Caco-2 (cell line): Measurements from ENCODE around the gene FRS2. TPM values are rescaled to one million over a fixed set of nuclear protein-coding genes. Genes with fewer than 3 reads are reported as not detected.

Source experiments
- BruUV-seq: library from RNA; stranded (reverse); fragments of 400-500 nt; replicated peaks from 2 replicates; lab custom pipeline; 2021; lab: Mats Ljungman, UMichigan
- CTCF ChIA-PET: fragments of 300-600 bp; sonication (Branson Sonifier 250); formaldehyde crosslinking; loops from one replicate; lab custom pipeline; 2022; ENCODE audit warnings: antibody characterized with exemption; lab: Charles Lee
- POLR2A ChIA-PET: fragments of 300-600 bp; sonication (Branson Sonifier 250); formaldehyde crosslinking; loops from one replicate; lab custom pipeline; 2022; ENCODE audit warnings: antibody characterized with exemption; lab: Charles Lee
- DNase-seq, 2 experiments: peaks; one replicate each; pipeline versions ENCODE4 v3.0.0 to v3.0.0-alpha.2; 2020 to 2022
- H3K27me3 ChIP-seq: replicated peaks from 2 replicates; pipeline ENCODE4 v1.6.0; 2011; ENCODE audit warnings: low read length; ENCODE audit not compliant: control insufficient read depth, insufficient read depth
- H3K36me3 ChIP-seq: 2 replicates; pipeline ENCODE4 v1.5.1; 2011; ENCODE audit warnings: low read length; ENCODE audit not compliant: control insufficient read depth, insufficient read depth
- H3K4me1 ChIP-seq: fragments of 250-450 bp; sonication (Bioruptor Pico); 2 replicates; pipeline ENCODE4 v1.5.1; 2020; ENCODE audit warnings: mild to moderate bottlenecking
- H3K4me3 ChIP-seq: 2 replicates; pipeline ENCODE4 v1.5.1; 2011; ENCODE audit warnings: low read depth, mild to moderate bottlenecking, control low read depth, low read length
- H3K9me3 ChIP-seq: fragments of 250-450 bp; sonication (Bioruptor Pico); 2 replicates; pipeline ENCODE4 v1.5.1; 2020; ENCODE audit warnings: mild to moderate bottlenecking, moderate library complexity
- H3K27ac Mint-ChIP-seq: one replicate; pipeline ENCODE4 v1.8.0; 2022; ENCODE audit warnings: mixed read lengths; ENCODE audit not compliant: unreplicated experiment
- H3K27me3 Mint-ChIP-seq: one replicate; pipeline ENCODE4 v1.8.0; 2022; ENCODE audit warnings: mixed read lengths; ENCODE audit not compliant: insufficient read depth, unreplicated experiment
- H3K36me3 Mint-ChIP-seq: one replicate; pipeline ENCODE4 v1.8.0; 2022; ENCODE audit warnings: mild to moderate bottlenecking, mixed read lengths; ENCODE audit not compliant: insufficient read depth, unreplicated experiment
- H3K4me1 Mint-ChIP-seq: one replicate; pipeline ENCODE4 v1.8.0; 2022; ENCODE audit warnings: low read depth, mixed read lengths; ENCODE audit not compliant: unreplicated experiment
- H3K4me3 Mint-ChIP-seq: one replicate; pipeline ENCODE4 v1.8.0; 2022; ENCODE audit warnings: mild to moderate bottlenecking, moderate library complexity, mixed read lengths; ENCODE audit not compliant: unreplicated experiment
- H3K9me3 Mint-ChIP-seq: one replicate; pipeline ENCODE4 v1.8.0; 2022; ENCODE audit warnings: mixed read lengths; ENCODE audit not compliant: unreplicated experiment
- intact Hi-C: fragments of 100-400 bp; cut with micrococcal nuclease; formaldehyde crosslinking; loops from one replicate; pipeline ENCODE4 v1.10.0; 2022; ENCODE audit not compliant: unreplicated experiment
- total RNA-seq: library from RNA; stranded (reverse); gene quantifications from 2 replicates; pipeline ENCODE4 v1.2.3, GENCODE V29; 2022
- TF ChIP-seq, protein P1 (sequence below), 2 experiments: fragments of 200-600 bp in 1 of 2; IDR thresholded peaks; 1 replicate in 1 of 2; 2 replicates in 1 of 2; pipeline versions ENCODE4 v1.5.1 to v1.8.0; 2011 to 2022; ENCODE audit warnings: antibody characterized with exemption in 1 of 2, control low read depth in 1 of 2, inconsistent platforms in 1 of 2, low read depth in 1 of 2, low read length in 1 of 2, mild to moderate bottlenecking in 1 of 2, moderate library complexity in 1 of 2; ENCODE audit not compliant: insufficient read depth in 1 of 2, severe bottlenecking in 1 of 2, unreplicated experiment in 1 of 2

FRS2 gene
- total RNA-seq, 1 experiment from 2014 or later: 82.3 TPM

DNA sequence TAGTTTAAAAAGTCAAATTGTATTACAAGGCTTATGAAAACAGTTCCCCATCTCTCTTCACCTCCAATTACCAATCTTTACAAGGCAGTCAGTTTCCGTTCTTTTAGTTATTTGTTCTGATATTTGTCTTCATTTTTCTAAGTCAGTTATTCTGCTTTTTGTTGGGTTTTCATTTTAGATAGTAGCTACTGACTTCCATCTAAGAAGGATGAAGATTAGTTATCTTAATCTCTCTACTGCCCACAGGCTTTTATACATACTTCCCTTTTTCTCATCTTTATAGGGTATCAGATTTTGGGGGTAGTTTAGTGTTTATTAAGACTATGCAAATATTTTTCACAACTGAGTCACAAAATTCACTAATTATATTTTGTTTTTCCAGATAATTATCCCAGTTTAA, 38.4 kb downstream of the FRS2 start:
- POLR2A ChIA-PET: no interaction called here
- TF ChIP-seq, protein P1, sequence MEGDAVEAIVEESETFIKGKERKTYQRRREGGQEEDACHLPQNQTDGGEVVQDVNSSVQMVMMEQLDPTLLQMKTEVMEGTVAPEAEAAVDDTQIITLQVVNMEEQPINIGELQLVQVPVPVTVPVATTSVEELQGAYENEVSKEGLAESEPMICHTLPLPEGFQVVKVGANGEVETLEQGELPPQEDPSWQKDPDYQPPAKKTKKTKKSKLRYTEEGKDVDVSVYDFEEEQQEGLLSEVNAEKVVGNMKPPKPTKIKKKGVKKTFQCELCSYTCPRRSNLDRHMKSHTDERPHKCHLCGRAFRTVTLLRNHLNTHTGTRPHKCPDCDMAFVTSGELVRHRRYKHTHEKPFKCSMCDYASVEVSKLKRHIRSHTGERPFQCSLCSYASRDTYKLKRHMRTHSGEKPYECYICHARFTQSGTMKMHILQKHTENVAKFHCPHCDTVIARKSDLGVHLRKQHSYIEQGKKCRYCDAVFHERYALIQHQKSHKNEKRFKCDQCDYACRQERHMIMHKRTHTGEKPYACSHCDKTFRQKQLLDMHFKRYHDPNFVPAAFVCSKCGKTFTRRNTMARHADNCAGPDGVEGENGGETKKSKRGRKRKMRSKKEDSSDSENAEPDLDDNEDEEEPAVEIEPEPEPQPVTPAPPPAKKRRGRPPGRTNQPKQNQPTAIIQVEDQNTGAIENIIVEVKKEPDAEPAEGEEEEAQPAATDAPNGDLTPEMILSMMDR (IDR thresholded peaks at IDR 0.05; ENCODE audit: insufficient read depth in 1 of 2, low read depth in 1 of 2, low read length in 1 of 2, severe bottlenecking in 1 of 2, unreplicated experiment in 1 of 2): no peak
- H3K27ac Mint-ChIP-seq: no peak overlapping the region

DNA sequence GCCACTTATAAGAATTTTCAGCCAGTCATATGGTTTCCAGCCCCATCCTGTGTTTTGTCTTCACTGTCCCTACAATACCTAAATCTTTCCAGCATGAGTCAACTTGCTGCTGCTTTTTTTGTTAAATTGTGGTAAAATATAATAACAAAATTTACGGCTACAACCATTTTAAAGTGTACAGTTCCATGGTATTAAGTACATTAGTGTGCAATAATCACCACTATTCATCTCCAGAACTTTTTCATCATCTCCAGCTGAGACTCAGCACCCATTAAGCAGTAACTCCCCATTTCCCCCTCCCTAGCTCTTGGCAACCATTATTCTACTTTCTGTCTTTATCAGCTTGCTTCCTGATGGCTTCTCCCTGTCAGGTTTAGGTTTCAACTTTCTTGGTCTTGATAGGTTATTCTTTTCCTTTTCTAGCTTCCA, 39.1 kb downstream of the FRS2 start:
- Mint-ChIP-seq H3K36me3 (peaks cover 9% of the 10 kb centered on the region), H3K4me3 (no peak overlapping the region), H3K27me3 (no peaks in the 10 kb centered on the region), H3K4me1 (peaks cover 29% of the 10 kb centered on the region), H3K9me3 (no peaks in the 10 kb centered on the region), H3K27ac (no peak overlapping the region)
- no peak for DNase-seq
- H3K9me3 ChIP-seq: no peaks in the 10 kb centered on the region
- no peaks in the 10 kb centered on the region for H3K27me3 ChIP-seq
- intact Hi-C loops: no loop called here
- no TSS peak for BruUV-seq
- H3K4me1 ChIP-seq: peaks cover 14% of the 10 kb centered on the region
- no peak overlapping the region for H3K4me3 ChIP-seq
- ChIA-PET CTCF (no interaction called here), POLR2A (no interaction called here)
- peaks cover 3% of the 10 kb centered on the region; the same call in 1 of the 2 replicates for H3K36me3 ChIP-seq
- TF ChIP-seq, protein P1 (IDR thresholded peaks at IDR 0.05; ENCODE audit: insufficient read depth in 1 of 2, low read depth in 1 of 2, low read length in 1 of 2, severe bottlenecking in 1 of 2, unreplicated experiment in 1 of 2): no peak

More for the DNA sequence above, 38.4 kb downstream of the FRS2 start:
- Mint-ChIP-seq H3K27me3 (no peaks in the 10 kb centered on the region), H3K4me3 (no peak overlapping the region), H3K4me1 (peaks cover 29% of the 10 kb centered on the region), H3K9me3 (no peaks in the 10 kb centered on the region), H3K36me3 (peaks cover 15% of the 10 kb centered on the region)
- CTCF ChIA-PET: no interaction called here
- H3K36me3 ChIP-seq: no peaks in the 10 kb centered on the region
- intact Hi-C loops: no loop called here
- BruUV-seq: no TSS peak
- no peaks in the 10 kb centered on the region for H3K9me3 ChIP-seq
- DNase-seq: no peak
- peaks cover 14% of the 10 kb centered on the region for H3K4me1 ChIP-seq
- H3K27me3 ChIP-seq: no peaks in the 10 kb centered on the region
- no peak overlapping the region for H3K4me3 ChIP-seq

DNA sequence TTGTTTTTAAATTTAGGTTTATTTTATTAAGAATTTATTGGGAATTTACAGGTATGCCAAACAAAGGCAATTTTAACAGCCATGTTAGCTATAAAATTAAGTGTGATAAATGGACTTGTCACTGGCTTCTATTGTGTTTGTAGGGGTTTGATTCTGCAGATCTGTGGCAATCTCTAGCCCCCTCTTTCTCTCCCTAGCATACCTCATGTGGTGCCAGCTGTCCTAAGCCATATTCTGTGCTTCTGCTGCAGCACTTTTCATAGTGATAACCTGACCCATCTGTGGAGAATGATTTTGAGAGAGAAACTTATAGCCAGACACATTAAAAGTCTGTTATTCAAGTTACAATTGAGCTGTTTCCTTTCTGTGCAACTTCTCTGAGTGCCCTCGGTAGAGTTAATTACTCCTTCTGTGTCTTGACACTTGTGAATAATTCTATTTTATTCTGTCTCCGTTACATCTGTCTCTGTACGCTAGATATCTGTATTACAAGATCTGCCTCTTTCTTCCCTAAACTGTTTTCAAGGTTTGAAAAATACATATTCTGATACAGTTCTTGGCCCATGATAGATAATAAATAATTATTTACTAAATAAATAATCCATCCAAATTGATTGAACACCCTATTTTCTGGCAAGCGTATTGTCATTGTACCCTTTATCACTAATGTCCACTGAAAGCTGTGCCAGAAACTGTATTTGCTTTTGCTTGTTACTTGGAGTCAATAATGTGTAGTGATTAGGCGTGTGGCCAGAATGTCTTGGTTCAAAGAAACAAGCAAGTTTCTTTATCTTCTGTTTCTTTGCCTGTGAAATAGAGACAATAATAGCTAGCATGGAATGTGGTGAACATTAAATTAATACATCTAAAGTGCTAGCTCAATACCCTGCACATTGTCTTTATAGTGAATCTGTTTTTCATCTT, 40.0 kb downstream of the FRS2 start:
- H3K27me3 Mint-ChIP-seq: no peaks in the 10 kb centered on the region
- peaks cover 30% of the 10 kb centered on the region for H3K4me1 Mint-ChIP-seq
- TF ChIP-seq, protein P1 (IDR thresholded peaks at IDR 0.05; ENCODE audit: insufficient read depth in 1 of 2, low read depth in 1 of 2, low read length in 1 of 2, severe bottlenecking in 1 of 2, unreplicated experiment in 1 of 2): no peak
- H3K36me3 ChIP-seq: peaks cover 3% of the 10 kb centered on the region; the same call in 1 of the 2 replicates
- H3K4me1 ChIP-seq: peaks cover 14% of the 10 kb centered on the region
- H3K36me3 Mint-ChIP-seq: peaks cover 9% of the 10 kb centered on the region
- POLR2A ChIA-PET: no interaction called here
- no peaks in the 10 kb centered on the region for H3K9me3 ChIP-seq
- no peak overlapping the region for H3K27ac Mint-ChIP-seq
- no peak for DNase-seq
- BruUV-seq: no TSS peak
- H3K9me3 Mint-ChIP-seq: no peaks in the 10 kb centered on the region
- H3K4me3 Mint-ChIP-seq: no peak overlapping the region
- CTCF ChIA-PET: no interaction called here
- H3K27me3 ChIP-seq: no peaks in the 10 kb centered on the region
- H3K4me3 ChIP-seq: no peak overlapping the region
- intact Hi-C loops: no loop called here
